Heart right ventricle (tissue), 16 donors: Measurements from ENCODE around the gene P2RX7. TPM values are rescaled to one million over a fixed set of nuclear protein-coding genes. Genes with fewer than 3 reads are reported as not detected.

Experiments used
- ATAC-seq, 8 donors: fragments of 200-7000 bp; cut with Tn5 transposase; one replicate each; pipeline ENCODE4 v1.9.1; 2020; ENCODE audit warnings: mild to moderate bottlenecking in 8 of 8, moderate library complexity in 8 of 8, moderate number of reproducible peaks in 1 of 8
- DNase-seq, 2 donors: peaks; one replicate each; pipeline ENCODE4 v3.0.0-alpha.2; 2020
- H3K27ac ChIP-seq, 10 donors: fragments of 200-600 bp; sonication (generic) in 2 of 10; one replicate each; pipeline versions ENCODE4 v1.5.0 to v1.8.0; 2020 to 2022; ENCODE audit warnings: mild to moderate bottlenecking in 3 of 10
- H3K27me3 ChIP-seq, 7 donors: fragments of 200-600 bp; one replicate each; pipeline ENCODE4 v1.8.0; 2021 to 2022; ENCODE audit warnings: mild to moderate bottlenecking in 2 of 7
- H3K36me3 ChIP-seq, 9 donors: fragments of 200-600 bp; sonication (generic) in 1 of 9; one replicate each; pipeline versions ENCODE4 v1.5.0 to v1.8.0; 2020 to 2022; ENCODE audit warnings: mild to moderate bottlenecking in 2 of 9
- H3K4me1 ChIP-seq, 9 donors: fragments of 200-600 bp; sonication (generic) in 1 of 9; one replicate each; pipeline versions ENCODE4 v1.5.0 to v1.8.0; 2020 to 2022; ENCODE audit warnings: mild to moderate bottlenecking in 4 of 9
- H3K4me3 ChIP-seq, 10 donors: fragments of 200-600 bp; sonication (generic) in 2 of 10; one replicate each; pipeline versions ENCODE4 v1.5.0 to v1.8.0; 2020 to 2022; ENCODE audit warnings: mild to moderate bottlenecking in 7 of 10, moderate library complexity in 2 of 10
- H3K9me3 ChIP-seq, 11 donors: fragments of 200-600 bp in 10 of 11; sonication (generic) in 2 of 11; one replicate each; pipeline versions ENCODE4 v1.5.0 to v1.8.0; 2013 to 2022; ENCODE audit warnings: mild to moderate bottlenecking in 2 of 11, control low read depth in 1 of 11, moderate library complexity in 1 of 11
- WGBS, 2 donors: extraction: QIAGEN DNeasy Blood & Tissue Kit; methylation state at CpG; one replicate each; pipeline ENCODE4 v1.1.7; 2013; ENCODE audit warnings: inconsistent platforms in 1 of 2; 5-methylcytosine and 5-hydroxymethylcytosine counted together
- intact Hi-C, 10 donors: fragments of 100-400 bp; cut with DNase I; formaldehyde crosslinking; loops; one replicate each; pipeline versions ENCODE4 v1.11.1 to v1.14.2; 2022
- polyA plus RNA-seq, 2 donors: library from polyadenylated mRNA; stranded (reverse); fragments of 200-250 nt; gene quantifications; one replicate each; pipeline ENCODE4 v1.2.3, GENCODE V29; 2013
- total RNA-seq, 10 donors: library from RNA; stranded (reverse); fragmentation: NEBNext Ultra II Directional in 3 of 10; extraction: Animal tissue kit (Norgen Biotek cat#: 25700) in 3 of 10; gene quantifications; one replicate each; pipeline versions ENCODE4 v1.2.1 to v1.2.4, GENCODE V29; 2021 to 2023
- TF ChIP-seq, protein P1 (sequence below), 9 donors: fragments of 200-600 bp; sonication (generic) in 2 of 9; IDR thresholded peaks; one replicate each; pipeline versions ENCODE4 v1.5.0 to v1.8.0; 2021 to 2022; ENCODE audit warnings: antibody characterized with exemption in 9 of 9, mild to moderate bottlenecking in 5 of 9, moderate library complexity in 1 of 9
- donor health status: Arrhythmogenic right ventricular cardiomyopathy.
- donor health status: ischemic (EF 13 %, LVEDD 7.1; RV severe dilation, severe dysfunction).
- donor health status: healthy with polysubstance abuse.
- donor health status: DM: no; HTN: yes; CAD: no.
- donor health status: DM: no; HTN: no; CAD: no.
- donor health status: ischemic (EF 25% LVEDD 6.9; RV normal size, moderate dysfunction).
- donor health status: ischemic (EF 25% LVEDD 5.7; RV mildly dilated, moderate dysfunction).
- donor health status: healthy.
- donor health status: DM: yes; HTN: yes; CAD: no.
- donor health status: Ischemic cardiomyopathy.
- donor health status: ischemic (EF 35%, LVEDD 5.7; RV mildly dilated, moderate dysfunction).
- donor health status: nonischemic (EF 11% LVEDD 7.7; RV severe dilation, severe dysfunction).
- donor health status: DM: yes; HTN: yes; CAD: no.
- donor health status: PGD.
- donor health status: ischemic (EF 29% LVEDD 5.4; RV normal size, mild dysfunction).
- donor health status: nonischemic (EF 23%, LVEDD 6.1; RV moderate dilation, normal function).

The P2RX7 gene
- total and polyA plus RNA-seq, 12 donors: 0.25 to 7.0 (median 1.6) TPM

DNA sequence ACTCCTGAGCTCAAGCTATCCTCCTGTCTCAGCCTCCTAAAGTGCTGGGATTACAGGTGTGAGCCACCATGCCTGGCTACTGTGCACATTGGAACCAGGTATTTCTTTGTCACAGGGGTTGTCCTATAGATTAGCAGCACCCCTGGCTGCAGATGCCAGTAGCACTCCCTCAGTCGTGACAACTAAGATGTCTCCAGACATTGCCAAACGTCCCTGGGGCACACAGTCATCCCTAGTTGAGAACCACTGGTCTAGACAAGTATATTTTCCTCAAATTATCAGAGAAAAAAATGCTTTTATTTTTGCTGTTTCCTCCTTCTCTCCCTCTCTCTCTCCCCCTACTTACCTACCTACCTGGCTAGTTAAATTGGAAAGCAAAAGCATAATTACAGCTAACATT is 17.9 kb upstream of the P2RX7 start:
- no peak for ATAC-seq
- Histone ChIP-seq H3K27me3 (no peaks in the 10 kb centered on the region), H3K9me3 (no peaks in the 10 kb centered on the region), H3K27ac (no peak overlapping the region), H3K4me1 (peaks cover 0 to 7% (median 0%) of the 10 kb centered on the region in 9 donors), H3K4me3 (no peak overlapping the region), H3K36me3 (no peaks in the 10 kb centered on the region)
- intact Hi-C loops: loop anchor here in 4 of 10 donors (5.0 to 10.0 kb wide), 4 partner anchors 53 to 533 kb away; partner anchors contain the start of gene POP5 (in 1 of the 4)
- TF ChIP-seq, protein P1, sequence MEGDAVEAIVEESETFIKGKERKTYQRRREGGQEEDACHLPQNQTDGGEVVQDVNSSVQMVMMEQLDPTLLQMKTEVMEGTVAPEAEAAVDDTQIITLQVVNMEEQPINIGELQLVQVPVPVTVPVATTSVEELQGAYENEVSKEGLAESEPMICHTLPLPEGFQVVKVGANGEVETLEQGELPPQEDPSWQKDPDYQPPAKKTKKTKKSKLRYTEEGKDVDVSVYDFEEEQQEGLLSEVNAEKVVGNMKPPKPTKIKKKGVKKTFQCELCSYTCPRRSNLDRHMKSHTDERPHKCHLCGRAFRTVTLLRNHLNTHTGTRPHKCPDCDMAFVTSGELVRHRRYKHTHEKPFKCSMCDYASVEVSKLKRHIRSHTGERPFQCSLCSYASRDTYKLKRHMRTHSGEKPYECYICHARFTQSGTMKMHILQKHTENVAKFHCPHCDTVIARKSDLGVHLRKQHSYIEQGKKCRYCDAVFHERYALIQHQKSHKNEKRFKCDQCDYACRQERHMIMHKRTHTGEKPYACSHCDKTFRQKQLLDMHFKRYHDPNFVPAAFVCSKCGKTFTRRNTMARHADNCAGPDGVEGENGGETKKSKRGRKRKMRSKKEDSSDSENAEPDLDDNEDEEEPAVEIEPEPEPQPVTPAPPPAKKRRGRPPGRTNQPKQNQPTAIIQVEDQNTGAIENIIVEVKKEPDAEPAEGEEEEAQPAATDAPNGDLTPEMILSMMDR (IDR thresholded peaks at IDR 0.05): no peak
- no peak for DNase-seq
- WGBS, 2 donors: 45 to 55% methylated on average over 2 of the region's 2 CpGs

DNA sequence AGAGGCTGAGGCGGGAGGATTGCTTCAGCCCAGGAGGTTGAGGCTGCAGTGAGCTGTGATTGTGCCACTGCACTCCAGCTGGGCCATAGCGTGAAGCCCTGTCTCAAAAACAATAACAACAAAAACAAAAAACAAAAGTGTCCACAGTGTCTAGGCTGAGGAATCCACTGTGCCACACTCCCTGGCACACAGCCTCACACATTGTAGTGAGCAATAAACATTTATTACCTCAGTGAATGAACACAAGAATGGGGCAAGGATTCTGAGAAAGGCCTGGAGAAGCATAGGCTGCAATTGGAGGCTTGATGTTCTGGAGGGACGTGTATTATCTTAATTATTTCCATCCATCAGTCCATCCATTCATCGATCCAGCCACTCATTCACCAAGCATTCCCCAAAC is 17.1 kb upstream of the P2RX7 start:
- peaks cover 0 to 1% (median 0%) of the 10 kb centered on the region in 9 donors for H3K4me1 ChIP-seq
- intact Hi-C loops: loop anchor here in 2 of 10 donors (10.0 kb wide), 2 partner anchors 109 to 171 kb away; no protein-coding TSS in a partner anchor
- H3K9me3 ChIP-seq: no peaks in the 10 kb centered on the region
- no peaks in the 10 kb centered on the region for H3K27me3 ChIP-seq
- TF ChIP-seq, protein P1 (IDR thresholded peaks at IDR 0.05): no peak
- no peaks in the 10 kb centered on the region for H3K36me3 ChIP-seq
- no peak overlapping the region for H3K27ac ChIP-seq
- no peak for DNase-seq
- H3K4me3 ChIP-seq: no peak overlapping the region
- no peak for ATAC-seq
- 87 to 88% methylated on average over 4 of the region's 4 CpGs for WGBS, 2 donors

DNA sequence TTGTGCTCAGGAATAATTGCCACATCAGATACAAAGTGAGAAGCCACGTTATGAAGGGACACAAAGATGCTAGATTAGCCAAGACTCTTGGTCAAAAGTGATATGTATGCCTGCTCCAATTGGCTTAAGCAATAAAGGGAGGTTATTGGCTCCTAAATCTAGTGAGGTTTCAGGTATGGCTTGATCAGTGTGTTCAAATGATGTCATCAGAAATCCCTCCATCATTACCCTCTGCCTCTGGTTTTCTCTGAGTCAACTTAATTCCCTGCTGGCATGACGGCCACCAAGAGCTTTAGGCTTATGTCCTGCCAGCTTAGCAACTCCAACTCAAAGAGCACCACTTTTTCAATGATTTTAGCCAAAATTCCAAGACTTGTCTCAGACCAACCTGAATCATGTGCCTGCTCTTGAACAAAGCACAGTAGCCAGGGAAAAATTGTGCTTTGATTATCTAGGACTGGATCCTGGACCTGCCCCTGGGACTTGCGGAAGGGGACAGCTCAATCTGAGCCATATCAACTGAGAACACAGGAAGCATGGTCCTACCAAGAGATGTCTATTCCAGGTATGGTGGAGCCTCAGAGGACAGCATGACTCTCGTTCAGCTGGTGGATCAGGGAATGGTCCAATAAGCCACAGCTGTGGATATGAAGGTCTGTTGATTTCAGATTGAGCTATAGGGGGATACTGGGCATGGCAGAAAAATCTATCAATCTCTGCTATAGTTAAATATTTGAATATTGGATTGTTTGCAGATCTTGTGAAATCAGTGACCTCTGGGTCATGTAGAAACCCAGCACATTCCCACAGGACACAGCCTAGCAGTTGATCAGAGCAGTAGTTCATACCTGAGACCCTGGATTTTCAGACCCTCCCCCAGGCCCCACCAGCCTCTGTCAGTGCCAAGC is 16.1 kb upstream of the P2RX7 start:
- DNase-seq (no peak), ATAC-seq (no peak)
- 71 to 82% methylated on average over 4 of the region's 4 CpGs for WGBS, 2 donors

DNA sequence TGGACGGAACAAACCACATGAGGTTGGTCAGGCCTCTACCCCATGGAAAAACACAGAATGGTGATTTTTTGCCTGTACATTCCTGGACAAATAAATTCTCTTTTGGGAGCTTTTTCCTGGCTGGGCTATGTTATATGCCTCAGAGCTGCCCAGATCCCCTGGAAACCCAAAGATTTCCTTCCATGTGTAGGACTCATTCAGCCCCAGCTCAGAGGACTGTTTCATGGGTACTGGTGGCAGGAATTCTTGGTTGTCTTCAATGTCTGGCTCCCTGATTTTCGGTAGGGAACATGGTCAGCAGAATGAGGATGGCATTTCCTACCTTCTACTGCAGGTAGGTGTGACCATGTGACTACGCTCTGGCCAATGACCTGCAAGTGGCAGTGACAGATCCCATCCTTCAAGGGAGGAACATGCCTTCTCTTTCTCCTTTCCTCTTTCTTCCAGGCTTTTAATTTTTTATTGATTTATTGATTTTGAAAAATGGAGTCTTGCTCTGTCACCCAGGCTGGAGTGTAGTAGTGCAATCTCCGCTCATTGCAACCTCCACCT is 15.4 kb upstream of the P2RX7 start:
- Histone ChIP-seq H3K9me3 (no peaks in the 10 kb centered on the region), H3K4me3 (no peak overlapping the region), H3K27ac (no peak overlapping the region), H3K27me3 (no peaks in the 10 kb centered on the region), H3K36me3 (no peaks in the 10 kb centered on the region), H3K4me1 (no peaks in the 10 kb centered on the region)
- DNase-seq: no peak
- TF ChIP-seq, protein P1 (IDR thresholded peaks at IDR 0.05): no peak
- no peak for ATAC-seq
- intact Hi-C loops: loop anchor here in 2 of 10 donors (10.0 kb wide), 2 partner anchors 107 to 173 kb away; no protein-coding TSS in a partner anchor
- 88% methylated on average over 4 of the region's 4 CpGs for WGBS, 2 donors

More for the DNA sequence above, 16.1 kb upstream of the P2RX7 start:
- H3K27ac ChIP-seq: no peak overlapping the region
- TF ChIP-seq, protein P1 (IDR thresholded peaks at IDR 0.05): no peak
- no peak overlapping the region for H3K4me3 ChIP-seq
- intact Hi-C loops: loop anchor here in 2 of 10 donors (10.0 kb wide), 2 partner anchors 108 to 172 kb away; no protein-coding TSS in a partner anchor
- H3K36me3 ChIP-seq: no peaks in the 10 kb centered on the region
- no peaks in the 10 kb centered on the region for H3K4me1 ChIP-seq
- H3K27me3 ChIP-seq: no peaks in the 10 kb centered on the region
- H3K9me3 ChIP-seq: no peaks in the 10 kb centered on the region
